GM12872 (cell line): Measurements from ENCODE around the gene NSD2.

ENCODE experiments used
- CTCF ChIP-seq: IDR thresholded peaks from 3 replicates; pipeline ENCODE4 v1.5.1; 2011; ENCODE audit warnings: low read depth, mild to moderate bottlenecking, low read length, moderate library complexity; ENCODE audit not compliant: insufficient read depth

NSD2 gene

GRCh38 chr4:1870578-1871443 is at the start of gene NSD2:
NSD2 (plus strand) TSS chr4:1871393; CDS start chr4:1900655, 29,262 bp downstream.
- no peak for TF ChIP-seq CTCF

GRCh38 chr4:1821679-1822567 is 49.3 kb upstream of the NSD2 start:
- no peak for TF ChIP-seq CTCF

GRCh38 chr4:1822568-1823544 is 48.3 kb upstream of the NSD2 start:
- no peak for TF ChIP-seq CTCF

DNA sequence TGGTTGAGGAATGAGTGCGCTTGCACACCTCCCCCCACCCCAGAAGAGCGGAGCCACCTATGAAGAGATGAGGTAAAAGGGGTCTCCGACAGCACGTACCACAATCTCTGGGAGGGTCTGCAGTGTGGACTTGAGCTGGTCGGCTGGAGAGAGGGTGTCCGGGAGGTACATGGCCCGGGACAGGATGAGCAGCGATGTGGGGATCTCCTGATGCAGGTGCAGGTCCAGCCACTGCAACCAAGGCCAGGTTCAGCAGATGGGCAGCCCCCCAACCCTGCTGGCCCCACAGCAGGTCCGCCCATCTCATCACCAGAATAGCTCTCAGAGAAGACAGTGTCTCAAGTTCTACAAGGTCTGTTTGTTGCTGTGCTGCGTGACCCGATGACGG is 47.7 kb upstream of the NSD2 start:
- no peak for TF ChIP-seq CTCF

DNA sequence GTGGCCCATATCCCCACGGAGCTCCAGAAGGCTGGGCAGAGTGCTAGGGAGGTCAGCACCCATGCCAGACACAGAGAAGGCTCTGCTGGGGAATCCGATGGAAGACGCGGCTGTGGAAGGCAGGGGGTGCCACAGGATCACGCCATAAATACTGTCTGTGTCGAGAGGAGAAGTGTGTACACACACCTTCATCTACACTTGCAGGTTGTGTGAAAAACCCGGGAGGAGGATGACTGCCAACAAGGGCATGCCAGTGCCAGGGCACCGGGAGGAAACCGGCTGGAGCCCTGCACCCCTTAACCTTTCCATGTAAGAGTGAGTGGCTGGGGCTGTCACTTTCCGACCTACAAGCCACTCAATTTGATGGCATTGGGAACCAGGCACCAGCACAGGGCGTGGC is 46.4 kb upstream of the NSD2 start:
- TF ChIP-seq CTCF: no peak

DNA sequence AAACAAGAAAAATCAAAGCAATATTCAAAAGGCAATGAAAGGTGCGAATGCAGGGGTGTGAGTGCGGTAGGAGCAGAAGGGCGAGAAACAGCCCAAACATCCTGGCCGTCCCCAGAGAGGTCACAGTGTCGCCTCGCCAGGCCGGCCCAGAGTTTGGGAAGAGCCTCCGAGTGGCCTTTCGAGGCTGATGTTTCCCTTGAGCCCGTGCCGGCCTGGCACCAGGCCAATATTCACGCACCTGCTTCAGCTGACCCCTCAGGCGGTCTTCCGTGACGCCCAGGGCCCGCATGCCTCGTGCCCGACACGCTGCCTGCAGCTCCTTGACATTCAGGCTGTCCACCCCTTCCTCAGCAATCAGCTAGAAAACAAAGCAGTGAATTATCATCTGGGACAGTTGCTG is 45.9 kb upstream of the NSD2 start:
- no peak for TF ChIP-seq CTCF
